ENCODE data around the gene ANKK1.

Gene ANKK1

GRCh38 chr11:113387605-113388211 lies at the start of gene ANKK1:
ANKK1 (plus strand) TSS chr11:113387779; CDS start chr11:113387885, 106 bp downstream.
- DNase-seq: peak; percentile 54

DNA sequence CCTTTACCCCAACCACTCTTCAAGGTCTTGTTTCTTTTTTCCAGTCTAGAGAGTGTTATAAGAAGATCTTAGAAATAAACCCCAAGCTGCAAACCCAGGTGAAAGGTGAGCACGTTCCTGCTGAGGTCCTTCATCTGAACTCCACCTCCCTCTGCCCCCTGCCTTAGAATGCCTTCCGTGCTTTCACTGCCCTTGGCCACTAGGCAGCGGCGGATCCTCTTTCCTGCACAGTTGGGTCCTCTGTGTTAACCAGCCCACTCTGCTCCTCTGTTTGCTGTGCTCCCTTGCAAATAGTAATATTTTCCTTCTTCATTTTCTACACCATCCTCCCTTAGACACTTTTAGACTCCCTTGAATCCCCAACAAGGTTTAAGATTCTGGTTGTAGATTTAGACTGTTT lies 48.8 kb upstream of the ANKK1 start:
- no peak for DNase-seq

- no peak for DNase-seq
Observed at GRCh38 chr11:113339929-113340589, 47.5 kb upstream of the ANKK1 start.

DNA sequence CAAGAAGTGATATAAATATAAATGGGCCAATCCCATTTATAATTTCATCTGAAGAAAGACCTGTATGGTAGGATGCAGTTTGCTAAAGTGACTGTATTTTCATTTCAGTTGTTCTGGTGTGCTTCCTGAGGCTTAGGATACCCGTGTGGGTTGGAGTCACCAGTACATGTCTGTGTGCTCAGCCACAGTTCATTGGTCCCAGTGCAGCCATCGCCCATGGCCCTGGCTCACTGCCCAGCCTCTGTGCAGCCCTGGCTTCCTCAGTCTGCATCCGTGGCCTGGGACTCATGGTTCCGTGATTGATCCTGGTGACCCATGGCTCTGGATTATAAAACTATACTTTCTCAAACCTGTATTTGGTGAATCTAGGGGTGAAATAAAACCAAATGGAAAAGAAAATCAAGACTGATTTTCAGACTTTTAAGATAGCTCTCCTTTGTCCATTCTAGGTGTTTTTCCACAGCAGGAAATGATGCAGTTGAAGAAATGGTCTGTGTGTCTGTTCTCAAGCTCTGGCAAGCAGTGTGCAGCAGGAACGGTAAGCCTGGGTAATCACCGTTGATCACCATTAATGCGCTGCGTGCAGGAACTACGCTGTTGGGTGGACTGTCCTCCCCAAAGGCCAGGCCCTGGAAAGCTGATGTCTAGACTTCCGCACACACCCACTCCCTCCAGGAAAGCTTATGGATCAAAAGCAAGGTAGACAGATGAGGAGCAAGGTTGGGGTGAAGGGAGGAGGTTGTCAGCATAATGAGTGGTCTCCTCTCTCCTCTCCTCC lies 46.0 kb upstream of the ANKK1 start:
- DNase-seq: no peak

DNA sequence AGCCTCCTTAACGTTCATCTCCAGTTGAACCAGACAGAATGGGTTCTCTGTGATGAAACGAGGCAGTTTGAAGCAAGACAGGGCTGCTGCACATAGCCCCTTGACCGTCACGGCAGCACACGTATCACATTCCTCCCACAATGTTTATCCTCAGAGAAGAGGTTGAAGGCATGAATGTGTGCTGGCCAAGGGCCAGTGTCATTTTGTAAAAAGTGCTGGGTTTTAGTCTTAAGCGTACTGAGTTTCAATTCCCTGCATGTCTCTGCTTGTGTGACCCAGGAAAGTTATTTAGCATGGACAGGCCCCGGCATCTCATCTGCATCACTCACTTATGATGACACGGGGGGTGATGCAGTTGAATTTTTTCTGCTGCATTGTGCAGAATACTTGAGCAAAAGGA lies 41.6 kb upstream of the ANKK1 start:
- DNase-seq: peak; percentile 12

- DNase-seq: no peak
Observed at GRCh38 chr11:113349528-113349927, 38.1 kb upstream of the ANKK1 start.

DNA sequence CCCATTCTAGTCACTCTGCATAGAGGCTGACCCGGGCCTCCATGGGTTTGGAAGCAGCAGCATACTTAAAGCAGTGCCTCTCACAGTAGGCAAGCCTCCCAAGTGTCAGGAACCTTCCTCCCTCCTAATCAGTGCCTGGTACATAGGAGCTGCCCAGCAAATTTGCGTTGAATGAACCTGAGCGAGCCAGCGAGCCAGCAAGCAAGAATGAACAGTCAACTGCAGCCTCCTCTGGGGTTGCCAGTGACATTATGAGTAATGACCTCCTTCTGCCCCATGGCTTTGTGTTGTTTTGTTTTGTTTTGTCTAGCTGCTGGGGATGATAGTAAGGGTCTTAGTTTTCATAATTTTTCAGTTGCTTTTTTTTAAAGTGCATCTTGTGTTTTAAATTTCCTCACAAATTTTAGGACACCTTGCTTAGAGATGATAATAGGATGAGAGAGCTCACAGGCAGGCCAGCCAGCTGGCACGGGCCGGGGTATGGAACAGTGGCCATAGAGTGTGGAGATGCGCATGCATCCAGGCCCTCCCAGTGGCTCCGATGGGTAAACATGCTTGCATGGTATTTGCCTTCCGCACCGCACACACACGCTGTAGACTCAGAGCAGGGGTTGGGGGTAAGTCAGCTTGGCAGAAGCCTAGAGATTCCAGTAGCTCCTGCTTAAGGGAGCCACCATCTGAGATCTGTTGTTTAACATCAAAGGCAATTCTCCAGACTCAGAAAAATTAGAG lies 37.1 kb upstream of the ANKK1 start:
- no peak for DNase-seq

GRCh38 chr11:113351068-113351450 lies 36.5 kb upstream of the ANKK1 start:
- no peak for DNase-seq

GRCh38 chr11:113351480-113351879 lies 36.1 kb upstream of the ANKK1 start:
- no peak for DNase-seq

GRCh38 chr11:113356203-113356602 lies 31.4 kb upstream of the ANKK1 start:
- DNase-seq: no peak

- no peak for DNase-seq
Observed at GRCh38 chr11:113363406-113363805, 24.2 kb upstream of the ANKK1 start.

DNA sequence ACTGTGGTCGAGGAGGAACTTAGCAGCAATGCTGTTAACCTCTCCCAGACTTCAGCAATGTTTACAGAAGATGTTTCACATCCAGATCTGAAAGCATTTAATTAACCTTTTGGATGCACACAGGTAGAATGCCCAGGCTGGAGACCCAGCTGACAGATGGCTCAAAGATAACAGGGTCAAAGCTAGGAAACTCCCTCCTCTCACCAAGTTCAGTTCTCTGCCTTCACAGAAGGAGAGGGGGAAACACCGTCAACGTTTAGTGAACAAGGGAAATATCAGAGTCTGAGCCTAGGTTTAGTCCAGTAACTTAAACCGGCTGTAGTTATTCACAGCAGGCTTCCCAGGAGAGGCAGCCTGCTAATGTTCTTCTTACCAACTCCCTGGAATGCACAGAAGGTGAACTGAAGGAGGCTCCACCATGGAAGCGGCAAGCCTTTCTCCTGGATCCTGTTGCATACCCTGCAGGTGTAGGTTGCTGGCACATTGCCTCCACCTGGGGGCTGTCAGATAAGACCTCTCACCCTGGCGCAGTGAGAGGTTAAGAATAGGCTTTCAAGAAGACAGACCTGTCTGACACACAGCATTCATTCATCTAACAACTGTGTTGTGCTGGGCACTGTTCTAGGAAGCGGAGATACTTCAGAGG lies 23.5 kb upstream of the ANKK1 start:
- no peak for DNase-seq

GRCh38 chr11:113365895-113366294 lies 21.7 kb upstream of the ANKK1 start:
- no peak for DNase-seq

DNA sequence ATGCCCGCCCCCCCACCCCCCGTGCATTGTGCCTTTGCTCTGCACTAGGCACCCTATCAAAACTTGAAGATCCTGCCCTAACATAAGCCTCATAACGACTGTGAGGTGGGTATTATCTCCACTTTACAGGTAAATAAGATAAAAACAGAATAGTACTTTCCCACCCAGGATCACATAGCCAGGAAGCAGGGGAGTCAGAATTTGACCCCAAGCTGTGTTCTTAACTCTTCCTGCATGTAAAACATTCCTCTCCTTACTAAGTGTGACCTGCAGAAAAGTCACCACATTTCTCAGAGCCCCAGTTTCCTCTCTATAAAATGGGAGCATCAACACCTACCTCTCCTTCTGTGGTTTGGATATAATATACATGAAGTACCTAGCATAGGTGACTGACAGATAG lies 18.2 kb upstream of the ANKK1 start:
- no peak for DNase-seq

GRCh38 chr11:113370634-113371033 lies 16.9 kb upstream of the ANKK1 start:
- DNase-seq: no peak

- DNase-seq: no peak
Observed at GRCh38 chr11:113372309-113372708, 15.3 kb upstream of the ANKK1 start.

DNA sequence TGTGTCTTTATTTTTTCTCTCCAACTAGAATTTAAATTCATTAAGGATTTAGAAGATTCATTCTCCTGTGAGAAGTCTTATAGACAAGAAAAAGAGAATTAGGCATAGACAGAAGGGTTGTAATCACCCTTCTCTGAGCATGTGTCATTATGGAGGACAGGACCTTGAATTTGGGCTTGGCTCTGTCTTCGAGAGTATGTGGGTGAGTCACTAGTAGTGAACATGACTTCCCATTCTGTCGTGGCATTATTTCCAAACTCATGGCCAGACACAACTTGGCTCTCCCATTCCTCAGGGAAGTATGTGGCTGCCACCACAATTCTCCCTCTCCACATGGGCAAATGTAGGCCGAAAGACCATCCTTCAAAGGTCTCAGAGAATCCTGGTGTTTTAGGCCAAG lies 14.3 kb upstream of the ANKK1 start:
- DNase-seq: no peak

- DNase-seq: no peak
Observed at GRCh38 chr11:113373981-113374560, 13.5 kb upstream of the ANKK1 start.

- no peak for DNase-seq
Observed at GRCh38 chr11:113375402-113375801, 12.2 kb upstream of the ANKK1 start.

DNA sequence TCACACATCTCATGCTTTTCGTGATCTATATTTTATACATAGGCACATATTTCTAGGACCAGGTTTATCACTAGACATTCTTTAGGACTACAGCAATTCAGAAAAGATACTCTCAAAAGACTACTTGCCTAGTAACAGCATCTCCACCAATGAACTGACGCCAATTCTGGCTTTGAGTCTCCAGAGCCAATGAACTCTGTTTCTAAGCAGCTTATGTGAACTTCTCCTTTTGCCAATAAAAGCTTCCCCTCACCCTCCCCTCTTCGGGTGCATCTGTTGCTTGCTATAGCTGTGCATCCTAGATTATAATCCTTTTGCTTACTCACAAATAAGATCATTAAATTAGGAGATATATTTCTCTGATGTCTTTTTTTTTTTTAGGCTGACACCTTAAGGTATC lies 11.4 kb upstream of the ANKK1 start:
- no peak for DNase-seq

GRCh38 chr11:113377681-113378412 lies 9.7 kb upstream of the ANKK1 start:
- DNase-seq: no peak

DNA sequence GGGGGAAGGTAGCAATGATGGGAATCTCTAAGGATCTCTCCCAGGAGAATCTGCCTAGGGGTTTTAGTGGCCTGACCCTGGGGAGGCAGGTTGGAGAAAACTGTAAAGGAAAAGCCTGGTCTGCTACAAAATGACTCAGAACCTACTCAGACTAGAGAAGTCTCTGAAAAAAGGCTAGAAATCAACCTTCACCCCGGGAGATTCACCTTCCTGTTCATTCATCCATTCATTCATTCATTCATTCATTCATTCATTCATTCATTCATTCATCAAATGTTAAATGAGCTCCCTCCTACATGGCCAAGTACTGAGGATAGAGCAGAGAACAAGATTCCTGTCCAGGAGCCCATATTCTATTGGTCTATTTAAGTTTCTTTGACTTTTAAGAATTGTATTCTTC lies 8.9 kb upstream of the ANKK1 start:
- DNase-seq: no peak

Data from eye (tissue), 1 donor.